HT1080 (cell line): ENCODE results near the gene ENOPH1. TPM values are rescaled to one million over a fixed set of nuclear protein-coding genes. Genes with fewer than 3 reads are reported as not detected.
"Not testable (repeated sequence)": the region's sequence is repeated elsewhere in the genome, so short reads cannot be mapped to it uniquely, and the experiment has no call there.

Source experiments
- DNase-seq: peaks from one replicate; pipeline ENCODE4 v3.0.0-alpha.2; 2015; ENCODE audit warnings: low read depth
- polyA plus RNA-seq, 2 experiments: library from polyadenylated mRNA; depleted of rRNA; stranded (reverse); fragments of >200 nt; gene quantifications; 2 replicates each; pipeline ENCODE4 v1.2.3, GENCODE V29; 2015
- total RNA-seq: library from RNA; depleted of rRNA; stranded (reverse); fragments of >200 nt; shearing (Covaris generic); gene quantifications from 2 replicates; pipeline ENCODE4 v1.2.3, GENCODE V29; 2014; rRNA removed

Gene ENOPH1
- 80.7 and 88.0 TPM in 2 replicates for total RNA-seq
- 65.9 and 73.1 TPM in 2 replicates for polyA plus RNA-seq (2015; cell fraction: cytosol; rRNA removed)
- 34.1 and 36.7 TPM in 2 replicates for polyA plus RNA-seq (2015; cell fraction: nucleus; rRNA removed)

GRCh38 chr4:82430193-82430963 lies at the start of gene ENOPH1, which contains the start of gene HNRNPDL:
TSS of gene ENOPH1 (plus strand) at chr4:82430590. CDS start at chr4:82430830, 240 bp downstream.
TSS of gene HNRNPDL (minus strand) at chr4:82430462. CDS start at chr4:82429690, 772 bp downstream.
- DNase-seq: peak; percentile 98

GRCh38 chr4:82380831-82381230 lies 49.6 kb upstream of the ENOPH1 start:
- no peak for DNase-seq

- DNase-seq: no peak
Observed at GRCh38 chr4:82381235-82381634, 49.2 kb upstream of the ENOPH1 start.

DNA sequence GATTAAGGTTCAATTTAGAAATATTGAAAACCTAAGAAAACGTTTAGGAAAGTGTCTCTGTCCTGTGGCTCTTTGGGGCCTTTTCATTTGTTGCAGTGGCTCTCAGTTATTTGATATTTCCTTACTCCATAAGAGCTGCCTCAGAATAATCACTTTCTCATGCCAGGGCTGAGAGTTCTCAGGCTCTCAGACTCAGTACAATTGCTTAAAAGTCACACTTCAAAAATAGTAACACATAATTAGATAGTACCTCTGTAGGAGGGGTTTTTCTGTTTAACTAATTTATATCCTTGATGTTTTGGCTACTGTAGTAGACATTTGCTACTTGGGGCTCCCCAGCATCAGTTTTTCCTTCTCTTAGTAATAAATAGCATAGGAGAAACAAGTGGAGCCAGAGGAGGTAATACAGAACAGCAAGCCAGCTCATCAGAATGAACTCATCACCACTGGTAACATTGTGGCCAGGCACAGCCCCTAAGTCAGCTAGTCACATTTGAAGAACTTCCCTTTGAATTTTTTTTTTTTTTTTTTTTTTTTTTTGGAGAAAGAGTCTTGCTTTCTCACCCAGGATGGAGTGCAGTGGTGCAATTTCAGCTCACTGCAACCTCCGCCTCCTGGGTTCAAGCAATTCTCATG lies 48.6 kb upstream of the ENOPH1 start:
- DNase-seq: no peak

- DNase-seq: no peak
Observed at GRCh38 chr4:82382751-82383150, 47.6 kb upstream of the ENOPH1 start.

DNA sequence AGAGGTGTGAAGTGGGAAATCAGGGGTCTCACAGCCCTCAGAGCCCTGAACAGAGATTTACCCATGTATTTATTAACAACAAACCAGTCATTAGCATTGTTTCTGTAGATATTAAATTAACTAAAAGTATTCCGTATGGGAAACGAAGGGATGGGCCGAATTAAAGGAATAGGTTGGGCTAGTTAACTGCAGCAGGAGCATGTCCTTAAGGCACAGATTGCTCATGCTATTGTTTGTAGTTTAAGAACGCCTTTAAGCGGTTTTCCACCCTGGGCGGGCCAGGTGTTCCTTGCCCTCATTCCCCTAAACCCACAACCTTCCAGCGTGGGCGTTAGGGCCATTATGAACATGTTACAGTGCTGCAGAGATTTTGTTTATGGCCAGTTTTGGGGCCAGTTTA lies 44.1 kb upstream of the ENOPH1 start:
- DNase-seq: not testable (repeated sequence)

- no peak for DNase-seq
Observed at GRCh38 chr4:82388405-82388804, 42.0 kb upstream of the ENOPH1 start.

DNA sequence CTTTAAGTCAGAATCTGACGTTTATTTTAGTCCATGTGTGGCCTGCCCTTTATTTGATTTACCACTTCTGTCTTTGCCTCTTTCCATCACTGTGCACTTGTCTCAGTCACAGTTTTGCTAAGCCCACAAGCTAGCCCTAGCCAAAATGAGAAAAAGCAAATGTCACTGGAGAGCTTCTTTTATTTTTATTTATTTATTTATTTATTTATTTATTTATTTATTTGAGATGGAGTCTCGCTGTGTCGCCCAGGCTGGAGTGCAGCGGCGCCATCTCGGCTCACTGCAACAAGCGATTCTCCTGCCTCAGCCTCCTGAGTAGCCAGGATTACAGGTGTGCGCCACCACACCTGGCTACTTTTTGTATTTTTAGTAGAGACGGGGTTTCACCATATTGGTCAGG lies 40.3 kb upstream of the ENOPH1 start:
- DNase-seq: not testable (repeated sequence)

DNA sequence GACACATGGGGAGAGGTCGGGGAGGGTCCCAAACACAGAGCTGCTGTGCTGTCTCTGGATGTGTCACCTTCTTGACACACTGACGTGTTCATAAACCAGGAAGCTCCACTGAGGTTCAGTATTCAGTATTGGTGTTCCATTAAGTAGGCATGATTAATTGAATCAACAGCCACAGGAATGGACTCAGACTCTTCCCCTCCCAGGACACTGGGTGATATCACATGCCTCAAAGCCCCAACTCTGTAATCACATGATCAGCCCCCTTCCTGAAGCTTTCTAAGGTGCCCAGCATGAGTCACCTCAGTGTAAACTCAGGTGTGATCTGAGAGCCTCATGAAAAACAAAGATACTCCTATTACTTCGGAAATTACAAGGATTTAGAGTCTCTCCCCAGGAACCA lies 35.5 kb upstream of the ENOPH1 start:
- peak; percentile 56 for DNase-seq

- DNase-seq: no peak
Observed at GRCh38 chr4:82397527-82397926, 32.9 kb upstream of the ENOPH1 start.

DNA sequence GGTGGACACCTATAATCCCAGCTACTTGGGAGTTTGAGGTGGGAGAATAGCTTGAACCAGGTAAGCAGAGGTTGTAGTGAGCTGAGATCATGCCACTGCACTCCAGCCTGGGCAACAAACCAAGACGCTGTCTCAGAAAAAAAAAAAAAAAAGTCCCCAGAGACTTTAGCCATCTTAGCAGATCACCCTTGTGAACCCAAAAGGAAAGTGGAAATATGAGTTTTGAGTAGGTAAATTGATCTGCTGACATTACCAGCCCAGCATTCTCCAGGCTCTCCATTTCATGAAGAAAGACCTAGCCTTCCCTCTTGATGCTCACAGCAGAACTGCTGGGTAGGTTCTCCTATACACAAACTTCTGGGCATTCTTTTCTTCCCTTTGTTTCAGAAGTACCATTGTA lies 32.1 kb upstream of the ENOPH1 start:
- no peak for DNase-seq

DNA sequence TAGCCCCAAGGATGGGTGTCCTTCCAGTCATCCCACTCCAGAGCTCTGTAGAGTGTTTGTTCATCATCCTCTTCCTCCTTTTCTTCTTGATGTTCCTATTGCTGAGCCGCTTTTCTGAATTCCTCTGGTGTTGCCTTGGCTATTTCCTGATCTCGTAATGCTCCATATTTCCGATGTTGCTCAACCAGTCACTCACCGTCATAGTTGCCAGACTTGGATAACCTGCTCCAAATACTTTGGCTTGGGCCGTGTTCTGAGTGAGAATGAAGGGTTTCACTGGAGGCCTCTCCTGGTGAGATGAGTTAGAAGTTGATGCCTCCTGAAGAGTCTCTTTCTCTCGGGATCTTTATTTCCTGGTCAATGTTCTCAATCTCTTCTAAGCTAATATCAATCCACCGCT lies 28.8 kb upstream of the ENOPH1 start:
- no peak for DNase-seq

GRCh38 chr4:82402196-82402775 lies 28.1 kb upstream of the ENOPH1 start:
- DNase-seq: no peak

DNA sequence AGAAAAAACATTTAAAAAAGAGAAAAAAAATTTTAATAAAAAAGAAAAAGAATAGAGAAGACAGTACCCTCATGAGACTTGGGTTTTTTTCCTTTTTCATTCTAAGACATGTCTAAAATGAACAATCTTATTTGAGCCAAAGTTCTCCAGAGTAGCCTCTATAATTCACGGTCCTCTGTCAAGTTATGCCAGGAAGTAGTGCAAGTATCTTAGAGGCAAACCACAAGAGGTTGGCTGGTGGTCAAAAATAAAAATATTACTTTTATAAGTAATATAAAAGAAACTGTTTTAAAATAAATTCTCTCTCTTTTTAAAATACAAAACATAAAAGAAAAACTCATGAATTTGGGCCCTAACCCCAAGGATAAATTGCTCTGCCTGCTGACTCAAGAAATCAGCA lies 26.7 kb upstream of the ENOPH1 start:
- DNase-seq: no peak

GRCh38 chr4:82415061-82415460 lies 15.3 kb upstream of the ENOPH1 start:
- DNase-seq: not testable (repeated sequence)

- DNase-seq: no peak
Observed at GRCh38 chr4:82415922-82416365, 14.4 kb upstream of the ENOPH1 start.

GRCh38 chr4:82419451-82419850 lies 10.9 kb upstream of the ENOPH1 start:
- no peak for DNase-seq

- no peak for DNase-seq
Observed at GRCh38 chr4:82421796-82422560, 8.4 kb upstream of the ENOPH1 start.

GRCh38 chr4:82422616-82423015 lies 7.8 kb upstream of the ENOPH1 start:
- no peak for DNase-seq

DNA sequence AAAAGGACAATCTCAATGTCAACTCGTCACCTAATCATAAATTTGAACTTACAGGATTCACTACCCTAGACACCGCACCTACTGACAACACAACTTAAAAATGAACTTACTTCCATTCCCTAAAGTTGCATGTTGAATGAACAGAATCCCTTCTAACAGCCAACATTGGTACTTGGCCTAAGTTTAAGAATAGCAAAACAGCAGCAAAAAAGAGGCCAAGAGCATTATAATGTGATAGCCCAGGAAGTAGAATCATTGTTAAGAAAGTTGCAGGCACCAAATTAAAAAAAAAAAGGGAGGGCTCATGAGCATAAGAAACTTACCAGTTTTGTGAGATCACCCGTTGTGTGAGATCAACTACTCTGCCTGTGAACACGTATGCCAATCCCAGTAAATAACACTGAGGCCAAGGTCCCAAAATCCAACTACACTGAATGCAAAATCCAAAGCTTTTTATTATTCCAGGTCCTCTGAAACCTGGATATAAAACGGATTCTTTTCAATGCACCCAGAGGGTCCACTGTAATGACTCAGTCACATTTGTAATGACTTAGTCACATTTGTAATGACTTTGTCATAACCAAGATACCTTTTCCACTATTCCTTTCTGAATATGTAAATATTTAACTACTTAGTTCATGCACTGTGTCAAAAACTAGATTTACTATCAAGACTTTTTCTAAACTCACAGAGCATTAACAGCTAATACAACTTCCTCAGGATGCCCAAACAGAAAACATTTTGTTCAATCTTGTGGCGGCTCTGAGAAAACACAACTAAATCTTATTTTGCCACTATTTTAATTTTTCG lies 6.9 kb upstream of the ENOPH1 start:
- peak; percentile 64 for DNase-seq
